Panc1 (cell line): Measurements from ENCODE around the gene SH3BP5.

Experiments
- POLR2AphosphoS5 ChIP-seq: IDR thresholded peaks from 2 replicates; pipeline ENCODE4 v1.6.1; 2012; ENCODE audit warnings: mild to moderate bottlenecking, low read depth, low read length, moderate library complexity
- REST ChIP-seq, 2 experiments: IDR thresholded peaks; 2 replicates each; pipeline ENCODE4 v1.6.1; 2011 to 2012; ENCODE audit warnings: low read depth in 2 of 2, control low read depth in 1 of 2, low read length in 1 of 2, mild to moderate bottlenecking in 1 of 2, moderate library complexity in 1 of 2; ENCODE audit not compliant: insufficient read depth in 1 of 2
- SIN3A ChIP-seq: IDR thresholded peaks from 2 replicates; pipeline ENCODE4 v1.6.1; 2012; ENCODE audit warnings: low read depth, mild to moderate bottlenecking, low read length, moderate library complexity, borderline replicate concordance; ENCODE audit not compliant: insufficient read depth
- TCF7L2 ChIP-seq: IDR thresholded peaks from 2 replicates; pipeline ENCODE4 v1.6.1; 2011; ENCODE audit warnings: mild to moderate bottlenecking, low read depth, low read length, inconsistent platforms
- TF ChIP-seq, protein P1 (sequence below): fragments of 450-650 bp; IDR thresholded peaks from 2 replicates; pipeline ENCODE4 v1.5.1; 2017; ENCODE audit warnings: mild to moderate bottlenecking

GRCh38 chr3:15205482-15205933 is 126.9 kb downstream of the SH3BP5 start:
- TF ChIP-seq, protein P1, sequence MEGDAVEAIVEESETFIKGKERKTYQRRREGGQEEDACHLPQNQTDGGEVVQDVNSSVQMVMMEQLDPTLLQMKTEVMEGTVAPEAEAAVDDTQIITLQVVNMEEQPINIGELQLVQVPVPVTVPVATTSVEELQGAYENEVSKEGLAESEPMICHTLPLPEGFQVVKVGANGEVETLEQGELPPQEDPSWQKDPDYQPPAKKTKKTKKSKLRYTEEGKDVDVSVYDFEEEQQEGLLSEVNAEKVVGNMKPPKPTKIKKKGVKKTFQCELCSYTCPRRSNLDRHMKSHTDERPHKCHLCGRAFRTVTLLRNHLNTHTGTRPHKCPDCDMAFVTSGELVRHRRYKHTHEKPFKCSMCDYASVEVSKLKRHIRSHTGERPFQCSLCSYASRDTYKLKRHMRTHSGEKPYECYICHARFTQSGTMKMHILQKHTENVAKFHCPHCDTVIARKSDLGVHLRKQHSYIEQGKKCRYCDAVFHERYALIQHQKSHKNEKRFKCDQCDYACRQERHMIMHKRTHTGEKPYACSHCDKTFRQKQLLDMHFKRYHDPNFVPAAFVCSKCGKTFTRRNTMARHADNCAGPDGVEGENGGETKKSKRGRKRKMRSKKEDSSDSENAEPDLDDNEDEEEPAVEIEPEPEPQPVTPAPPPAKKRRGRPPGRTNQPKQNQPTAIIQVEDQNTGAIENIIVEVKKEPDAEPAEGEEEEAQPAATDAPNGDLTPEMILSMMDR, result no peak; the same call in 1 of the 2 replicates
- TF ChIP-seq POLR2AphosphoS5 (no peak), REST (IDR thresholded peaks at IDR 0.05; ENCODE audit: insufficient read depth in 1 of 2, low read depth in 2 of 2, low read length in 1 of 2) (no peak), SIN3A (no peak), TCF7L2 (no peak)
